Eye (tissue), 1 donor: ENCODE data around the gene SLC32A1.

ENCODE experiments used
- DNase-seq: peaks from one replicate; pipeline ENCODE4 v3.0.0-alpha.2; 2015

Gene SLC32A1

GRCh38 chr20:38725931-38726803 lies 1.9 kb downstream of the SLC32A1 start:
- DNase-seq = peak; percentile 90

- peak; percentile 93 for DNase-seq
Measured at GRCh38 chr20:38726804-38727606, 2.7 kb downstream of the SLC32A1 start.

- DNase-seq = peak; percentile 56
Measured at GRCh38 chr20:38727607-38728190, 3.4 kb downstream of the SLC32A1 start.

GRCh38 chr20:38728191-38728781 lies 4.0 kb downstream of the SLC32A1 start:
- peak; percentile 56 for DNase-seq

- DNase-seq = peak; percentile 67
Measured at GRCh38 chr20:38728911-38729642, 4.8 kb downstream of the SLC32A1 start.

GRCh38 chr20:38729767-38730166 lies 5.5 kb downstream of the SLC32A1 start:
- no peak for DNase-seq

GRCh38 chr20:38730167-38730988 lies 6.1 kb downstream of the SLC32A1 start:
- no peak for DNase-seq

- peak; percentile 89 for DNase-seq
Measured at GRCh38 chr20:38730989-38731737, 6.9 kb downstream of the SLC32A1 start.

- no peak for DNase-seq
Measured at GRCh38 chr20:38731738-38732113, 7.4 kb downstream of the SLC32A1 start.

GRCh38 chr20:38732981-38733380 lies 8.7 kb downstream of the SLC32A1 start:
- DNase-seq = no peak

- DNase-seq = no peak
Measured at GRCh38 chr20:38735172-38735571, 10.9 kb downstream of the SLC32A1 start.

- no peak for DNase-seq
Measured at GRCh38 chr20:38737887-38738286, 13.6 kb downstream of the SLC32A1 start.

GRCh38 chr20:38745757-38746156 lies 21.5 kb downstream of the SLC32A1 start:
- no peak for DNase-seq

GRCh38 chr20:38747495-38748096 lies 23.3 kb downstream of the SLC32A1 start:
- DNase-seq = no peak

- peak; percentile 97 for DNase-seq
Measured at GRCh38 chr20:38748097-38748860, 24.0 kb downstream of the SLC32A1 start, which contains the start of gene ACTR5. Gene ACTR5 (plus strand): TSS chr20:38748460. CDS start chr20:38748479, 19 bp downstream.

GRCh38 chr20:38748861-38749149 lies 24.5 kb downstream of the SLC32A1 start:
- no peak for DNase-seq

GRCh38 chr20:38751360-38751976 lies 27.2 kb downstream of the SLC32A1 start:
- DNase-seq = peak; percentile 72

- DNase-seq = no peak
Measured at GRCh38 chr20:38752029-38752428, 27.7 kb downstream of the SLC32A1 start.

- DNase-seq = no peak
Measured at GRCh38 chr20:38754924-38755323, 30.6 kb downstream of the SLC32A1 start.
